ENCODE data around the gene LOC128125822.

LOC128125822 gene

DNA sequence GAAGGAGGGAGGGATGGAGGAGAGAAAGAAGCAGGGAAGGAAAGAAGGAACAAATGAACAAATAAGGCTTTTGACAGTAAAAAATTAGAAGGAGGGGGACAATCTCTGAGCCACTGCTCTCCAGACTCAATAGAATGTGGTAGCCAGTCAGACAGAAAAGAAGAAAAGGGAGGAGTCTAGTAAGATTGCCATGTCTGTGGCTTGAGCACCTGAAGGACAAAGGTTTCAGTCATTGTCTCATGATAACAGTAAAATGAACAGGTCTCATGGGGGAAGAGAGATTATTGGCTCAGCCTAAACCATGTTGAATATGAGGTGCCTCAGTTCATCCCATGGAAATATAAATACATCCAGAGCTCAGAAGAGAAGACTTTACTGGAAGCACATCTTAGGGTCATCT lies 14.0 kb upstream of the LOC128125822 start:
- DNase-seq, result no peak

DNA sequence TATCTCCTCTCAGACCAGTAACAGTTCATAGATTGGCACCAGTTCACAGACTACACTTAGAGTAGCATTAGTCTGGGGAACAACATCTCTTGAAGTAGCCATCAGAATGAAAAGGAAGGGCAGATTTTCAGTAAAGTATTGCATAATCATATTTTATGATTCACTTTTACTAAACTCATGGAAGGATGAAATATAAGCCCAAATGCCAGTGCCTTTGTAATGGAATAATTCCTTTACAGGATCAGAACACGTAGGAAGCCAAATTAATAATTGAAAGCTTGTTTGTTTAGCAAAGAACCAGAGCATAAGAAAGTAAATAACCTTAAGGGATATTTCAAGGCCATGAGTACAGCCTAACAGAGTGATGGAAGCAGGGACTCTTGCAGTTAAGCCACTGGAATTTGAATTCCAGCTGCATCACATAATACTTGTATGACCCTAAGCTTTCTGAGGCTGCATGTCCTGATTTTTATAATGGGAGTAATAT lies 11.4 kb upstream of the LOC128125822 start:
- DNase-seq, result no peak

DNA sequence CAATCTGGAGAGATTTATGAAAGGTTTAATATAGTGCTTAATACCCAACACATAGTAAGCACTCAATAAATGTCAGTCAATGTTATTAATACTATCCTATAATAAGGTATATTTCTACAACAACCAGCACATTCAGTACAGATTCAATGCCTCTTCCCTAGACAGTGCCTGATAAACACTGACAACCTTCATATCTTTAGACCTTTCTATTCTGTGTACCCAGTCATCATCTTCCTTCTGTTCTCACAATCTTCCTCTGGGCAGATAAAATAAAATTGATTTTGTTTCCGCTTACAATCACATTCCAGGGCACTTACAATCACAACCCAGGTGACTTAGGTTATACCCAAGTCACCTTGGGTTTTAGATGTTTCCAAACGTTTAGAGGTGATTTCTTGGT lies 11.0 kb upstream of the LOC128125822 start:
- no peak for DNase-seq

DNA sequence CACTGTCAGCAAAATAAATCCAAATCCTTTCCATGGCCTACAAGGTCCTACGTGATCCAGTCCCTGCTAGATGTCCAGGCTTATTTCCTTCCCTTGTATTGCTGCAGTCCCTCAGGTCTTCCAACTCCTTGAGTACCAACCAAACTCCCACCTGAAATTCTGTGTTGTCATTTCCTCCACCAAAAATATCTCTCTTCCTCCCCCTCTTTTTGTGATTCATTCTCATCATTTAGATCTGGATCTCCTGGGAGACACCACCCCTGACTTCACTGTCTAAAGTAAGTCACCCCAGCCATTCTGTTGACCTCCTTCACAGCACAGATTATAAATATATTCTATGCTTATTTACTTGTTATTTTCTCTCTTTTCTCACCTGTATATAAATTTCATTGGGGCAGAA lies 9.0 kb upstream of the LOC128125822 start:
- no peak for DNase-seq

DNA sequence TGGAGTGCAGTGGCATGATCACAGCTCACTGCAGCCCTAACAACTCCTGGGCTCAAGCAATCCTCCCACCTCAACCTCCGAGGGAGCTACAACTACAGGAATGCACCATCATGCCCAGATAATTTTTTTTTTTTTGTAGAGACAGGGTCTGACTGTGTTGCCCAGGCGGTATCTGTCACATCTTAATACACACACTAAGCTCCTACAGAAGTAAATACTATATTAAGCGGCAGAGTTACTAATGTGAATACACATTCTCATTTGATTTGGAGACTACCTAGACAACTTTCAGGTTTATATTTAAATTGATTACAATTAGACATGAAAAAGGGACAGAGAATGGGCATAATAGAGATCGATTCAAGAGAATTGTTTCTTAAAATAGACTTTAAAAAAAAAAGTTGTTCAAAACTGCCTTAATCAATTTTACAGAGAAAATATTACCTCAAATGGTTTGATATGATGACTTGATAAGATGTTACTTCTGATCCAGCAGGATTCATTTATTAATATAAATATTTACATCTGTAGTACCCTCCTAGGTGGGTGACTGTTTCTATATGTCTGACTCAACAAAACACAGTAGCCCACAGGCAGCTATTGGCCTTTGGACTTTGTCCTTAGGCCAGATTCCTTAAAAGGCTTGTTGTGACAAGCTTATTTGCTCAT lies 7.1 kb upstream of the LOC128125822 start:
- no peak for DNase-seq

DNA sequence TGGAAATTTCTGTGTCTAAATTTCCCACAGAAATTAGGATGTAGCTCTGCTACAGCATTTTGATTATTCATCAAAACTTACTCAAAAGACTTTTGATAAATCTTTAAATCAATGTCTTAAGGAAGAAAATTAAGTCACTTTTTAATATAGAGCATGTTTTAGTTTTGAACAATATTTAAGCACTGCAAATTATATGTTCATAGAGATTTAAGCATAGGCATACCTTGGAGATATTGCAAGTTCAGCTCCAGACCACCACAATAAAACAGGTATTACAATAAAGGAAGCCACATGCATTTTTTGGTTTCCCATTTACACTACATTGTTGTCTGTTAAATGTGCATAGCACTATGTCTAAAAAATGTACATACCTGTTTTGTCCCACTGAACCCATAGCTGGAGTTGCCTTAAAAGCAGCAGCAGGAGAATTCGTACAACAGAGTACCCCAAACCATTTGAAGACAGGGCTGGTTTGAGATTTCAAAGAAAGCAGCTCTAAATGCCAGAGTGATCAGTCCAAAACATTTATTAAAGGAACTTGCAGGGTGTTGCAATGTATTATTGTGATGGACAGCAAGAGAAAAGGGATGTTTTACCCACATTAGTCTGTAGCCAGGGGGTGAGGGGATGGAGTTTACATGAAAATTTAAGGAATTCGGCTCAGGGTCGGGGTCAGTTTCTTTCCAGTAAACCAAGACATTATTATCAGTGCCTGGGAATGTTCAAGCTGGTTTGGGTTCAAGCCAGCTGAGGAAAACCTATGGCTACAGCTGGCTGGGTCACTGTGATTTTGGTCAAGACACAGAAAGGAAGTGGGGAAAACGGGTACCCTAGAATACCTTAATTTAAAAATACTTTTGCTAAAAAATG lies 6.3 kb upstream of the LOC128125822 start:
- DNase-seq, result no peak

DNA sequence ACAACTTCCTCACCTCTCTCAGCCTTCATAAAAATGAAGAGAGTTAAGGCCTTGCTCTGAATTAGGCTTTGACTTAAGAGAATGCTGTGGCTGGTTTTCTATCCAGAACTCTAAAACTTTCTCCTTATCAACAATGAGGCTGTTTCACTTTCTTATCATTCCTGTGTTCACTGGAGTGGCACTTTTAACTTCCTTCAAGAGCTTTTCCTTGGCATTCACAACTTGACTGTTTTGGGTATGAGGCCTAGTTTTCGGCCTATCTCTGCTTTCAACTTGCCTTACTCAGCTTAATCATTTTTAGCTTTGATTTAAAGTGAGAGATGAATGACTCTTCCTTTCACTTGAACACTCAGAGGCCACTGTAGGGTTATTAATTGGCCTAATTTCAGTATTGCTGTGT lies 4.3 kb upstream of the LOC128125822 start:
- no peak for DNase-seq

DNA sequence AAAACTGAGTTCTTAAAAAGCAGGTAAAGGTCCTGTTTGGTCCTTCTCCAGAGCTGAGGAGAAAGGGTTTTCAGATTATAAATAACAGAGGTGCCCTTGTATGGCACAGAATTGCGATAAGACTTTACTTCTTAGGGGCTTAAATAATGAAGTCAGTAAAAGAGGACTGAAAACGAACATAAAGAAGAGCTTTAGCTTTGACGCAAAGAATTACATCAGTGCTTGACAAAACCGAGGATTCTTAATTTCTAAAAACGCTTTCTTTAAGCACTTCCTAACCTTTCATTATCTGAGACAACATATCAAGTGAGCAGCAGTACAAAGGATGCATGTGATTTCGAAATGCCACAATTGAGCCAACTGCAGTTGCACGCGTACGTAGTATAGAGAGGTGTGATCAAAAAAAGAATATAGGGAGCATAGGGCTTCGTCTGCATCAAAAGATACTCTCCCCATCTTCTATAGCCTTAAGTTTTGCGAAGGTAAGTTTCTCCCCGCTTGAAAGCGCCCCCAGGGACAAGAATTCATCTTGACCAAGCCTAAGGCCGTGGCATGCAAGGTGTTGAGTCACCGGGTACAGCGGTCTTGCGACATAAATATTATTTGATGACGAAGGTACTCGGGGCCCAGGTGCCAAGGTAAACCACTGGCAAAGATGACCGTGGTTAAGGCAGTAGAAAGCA lies 778 bp upstream of the LOC128125822 start:
- DNase-seq, result peak; percentile 52

DNA sequence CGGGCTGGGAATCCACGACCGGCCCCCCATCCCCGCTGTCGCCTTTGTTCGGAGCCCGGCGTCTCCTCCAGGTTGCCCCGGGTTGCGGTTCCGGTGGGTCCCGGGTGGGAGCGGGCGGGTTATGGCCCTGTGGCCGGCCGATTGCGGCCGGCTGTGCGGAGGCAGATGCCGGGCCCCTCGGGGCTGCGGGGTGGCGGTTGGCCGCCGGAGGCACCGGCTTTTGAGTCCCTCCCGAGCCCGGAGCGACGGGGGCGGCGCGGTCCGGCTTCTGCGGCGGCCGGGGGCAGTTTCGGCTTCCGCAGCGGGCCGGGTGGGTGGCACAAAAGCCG lies 431 bp downstream of the LOC128125822 start:
- DNase-seq, result no peak

DNA sequence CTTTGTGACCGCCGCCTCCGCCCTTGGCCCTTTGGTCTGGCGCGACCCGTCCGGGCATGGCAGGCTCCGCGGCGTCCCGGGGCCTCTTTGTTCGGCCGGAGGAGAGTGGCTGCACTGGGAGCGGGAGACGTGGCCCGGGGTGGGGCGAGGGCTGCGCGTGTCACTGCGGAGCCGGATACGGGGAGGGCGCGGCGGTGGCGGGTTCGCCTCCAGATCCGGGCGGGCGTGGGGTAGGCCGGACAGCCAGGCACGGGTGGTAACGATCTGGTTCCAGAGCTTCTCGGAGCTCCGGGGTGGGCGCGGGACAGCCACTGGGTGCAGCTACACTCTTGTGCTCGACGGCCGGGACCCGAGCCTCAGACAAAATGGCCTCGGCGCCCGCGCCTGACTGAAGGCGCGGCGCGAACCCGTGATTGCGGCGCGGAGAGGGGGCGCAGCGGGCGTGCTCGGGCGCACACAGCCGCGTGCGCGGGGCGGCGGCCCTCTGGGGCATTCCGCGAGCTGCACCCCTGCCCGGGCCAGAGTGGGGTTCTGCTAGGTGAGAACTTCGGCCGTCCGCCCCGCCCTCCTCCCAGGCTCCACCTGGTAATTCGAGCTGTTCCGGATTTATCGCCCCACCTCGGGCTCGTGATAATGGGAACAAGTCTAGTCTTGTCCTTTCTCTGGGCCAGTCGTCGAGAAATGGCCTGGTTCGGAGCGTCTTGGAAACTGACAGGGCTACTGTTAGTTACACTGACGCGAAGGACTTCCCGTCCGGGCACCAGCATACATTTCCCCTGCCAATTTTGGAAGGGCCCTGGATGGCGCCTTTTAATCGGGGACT lies 1.0 kb downstream of the LOC128125822 start:
- peak; percentile 76 for DNase-seq

DNA sequence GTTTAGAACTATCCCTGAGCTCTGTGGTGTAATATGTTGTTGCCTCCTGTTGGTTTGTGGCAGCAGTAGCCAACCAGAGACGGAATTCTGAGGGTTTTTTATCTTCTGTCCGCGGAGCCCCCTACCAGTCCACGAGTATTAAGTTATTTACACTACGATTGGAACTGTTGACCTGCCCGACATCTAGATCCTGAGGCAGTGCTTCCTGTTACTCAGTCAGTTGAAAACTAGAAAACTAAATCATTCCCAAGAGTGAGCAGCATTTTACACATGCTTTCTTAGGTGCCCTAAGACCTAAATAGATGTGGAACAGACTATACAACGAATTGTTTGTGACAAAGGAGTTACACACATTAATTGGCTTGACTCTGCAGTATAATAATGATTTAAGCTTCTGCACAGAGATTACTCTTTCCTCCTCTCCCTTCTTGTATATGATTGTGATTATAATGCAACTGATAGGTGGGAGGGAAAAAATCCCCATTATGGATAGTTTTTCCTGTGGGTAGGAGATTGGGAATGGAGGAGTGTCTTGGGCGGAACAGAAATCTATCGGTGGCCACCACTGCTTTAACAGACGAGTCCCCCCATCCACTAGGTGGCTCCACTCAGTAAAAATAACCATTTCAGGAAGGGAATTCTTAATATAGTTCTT lies 1.7 kb downstream of the LOC128125822 start:
- DNase-seq, result peak; percentile 54

DNA sequence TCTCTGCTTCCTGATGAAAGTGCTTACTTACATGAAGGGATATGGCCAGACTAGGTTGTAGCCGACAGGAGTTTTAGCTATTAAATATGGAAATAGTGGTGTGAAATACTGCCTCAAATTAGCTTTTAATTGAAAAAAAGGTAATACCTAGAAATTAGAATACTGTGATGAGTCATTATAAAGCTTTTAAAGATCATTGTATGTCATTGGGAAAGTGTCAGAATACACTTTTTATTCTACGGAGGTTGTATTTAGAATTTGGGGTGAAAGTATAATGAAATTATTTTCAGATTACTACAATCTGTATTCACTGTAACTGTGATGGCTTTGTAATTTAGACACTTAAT lies 2.2 kb downstream of the LOC128125822 start:
- DNase-seq, result no peak

DNA sequence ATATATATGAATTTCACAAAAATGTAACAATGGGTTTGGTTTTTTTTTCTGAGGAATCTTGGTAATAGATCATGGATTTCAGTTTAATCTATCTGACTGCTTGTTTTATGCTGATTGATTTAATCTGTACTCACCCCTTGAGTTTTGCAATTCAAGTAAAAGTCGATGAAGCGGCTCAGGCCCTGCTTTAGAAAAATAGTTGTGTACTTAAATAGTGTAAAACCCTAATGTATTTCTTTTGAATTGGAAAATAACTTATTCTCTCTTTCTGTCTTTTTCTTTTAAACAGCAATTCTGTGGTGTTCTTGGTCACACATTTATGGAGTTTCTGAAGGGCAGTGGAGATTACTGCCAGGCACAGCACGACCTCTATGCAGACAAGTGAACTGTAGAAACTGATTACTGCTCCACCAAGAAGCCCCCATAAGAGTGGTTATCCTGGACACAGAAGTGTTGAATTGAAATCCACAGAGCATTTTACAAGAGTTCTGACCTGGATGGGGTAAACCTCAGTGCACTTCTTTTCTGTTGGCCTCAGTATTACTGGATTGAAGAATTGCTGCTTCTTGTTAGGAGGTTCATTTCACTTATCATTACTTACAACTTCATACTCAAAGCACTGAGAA lies 4.0 kb downstream of the LOC128125822 start:
- DNase-seq, result no peak

DNA sequence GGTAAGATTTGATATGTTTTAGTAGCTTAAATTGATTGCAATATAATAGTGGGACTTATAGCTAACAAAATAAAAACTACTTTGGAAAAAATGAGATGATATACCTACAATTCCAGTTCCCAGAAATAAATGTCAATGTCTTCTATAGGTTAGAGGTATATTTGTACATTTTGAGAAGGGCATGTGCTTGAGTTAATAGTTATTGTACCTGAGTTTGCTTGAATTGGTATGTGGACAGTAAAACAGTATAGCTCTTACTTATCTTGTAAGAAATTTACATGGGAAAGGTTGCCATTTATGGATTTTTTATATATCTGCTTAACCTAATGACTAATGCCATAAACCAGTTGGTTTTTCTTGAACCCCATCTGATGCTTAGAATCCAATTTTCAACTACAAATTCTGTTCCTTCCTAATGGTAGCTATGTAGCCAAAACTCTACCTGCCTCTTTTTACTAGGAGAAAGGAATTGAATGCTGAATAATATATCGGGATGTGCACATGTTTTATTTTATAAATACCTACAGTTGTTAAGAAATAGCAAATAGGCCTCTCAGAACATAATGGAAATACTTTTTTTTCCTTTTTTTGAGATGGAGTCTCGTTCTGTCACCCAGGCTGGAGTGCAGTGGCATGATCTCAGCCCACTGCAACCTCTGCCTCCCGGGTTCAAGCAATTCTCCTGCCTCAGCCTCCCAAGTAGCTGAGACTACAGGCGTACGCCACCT lies 4.9 kb downstream of the LOC128125822 start:
- no peak for DNase-seq

DNA sequence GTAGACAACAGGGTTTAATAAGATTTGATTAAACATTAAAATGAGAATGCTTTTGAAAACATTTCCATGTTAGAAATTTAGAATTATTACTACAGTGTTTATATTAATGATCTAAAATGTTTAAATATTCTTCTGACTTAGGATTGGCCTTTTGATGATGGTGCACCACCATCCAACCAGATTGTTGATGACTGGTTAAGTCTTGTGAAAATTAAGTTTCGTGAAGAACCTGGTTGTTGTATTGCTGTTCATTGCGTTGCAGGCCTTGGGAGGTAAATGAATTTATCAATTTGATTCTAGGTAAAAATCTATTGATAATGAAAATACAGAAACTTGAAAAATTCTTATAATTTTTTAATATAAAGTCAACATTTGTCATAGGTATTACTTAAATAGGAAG lies 6.5 kb downstream of the LOC128125822 start:
- no peak for DNase-seq

DNA sequence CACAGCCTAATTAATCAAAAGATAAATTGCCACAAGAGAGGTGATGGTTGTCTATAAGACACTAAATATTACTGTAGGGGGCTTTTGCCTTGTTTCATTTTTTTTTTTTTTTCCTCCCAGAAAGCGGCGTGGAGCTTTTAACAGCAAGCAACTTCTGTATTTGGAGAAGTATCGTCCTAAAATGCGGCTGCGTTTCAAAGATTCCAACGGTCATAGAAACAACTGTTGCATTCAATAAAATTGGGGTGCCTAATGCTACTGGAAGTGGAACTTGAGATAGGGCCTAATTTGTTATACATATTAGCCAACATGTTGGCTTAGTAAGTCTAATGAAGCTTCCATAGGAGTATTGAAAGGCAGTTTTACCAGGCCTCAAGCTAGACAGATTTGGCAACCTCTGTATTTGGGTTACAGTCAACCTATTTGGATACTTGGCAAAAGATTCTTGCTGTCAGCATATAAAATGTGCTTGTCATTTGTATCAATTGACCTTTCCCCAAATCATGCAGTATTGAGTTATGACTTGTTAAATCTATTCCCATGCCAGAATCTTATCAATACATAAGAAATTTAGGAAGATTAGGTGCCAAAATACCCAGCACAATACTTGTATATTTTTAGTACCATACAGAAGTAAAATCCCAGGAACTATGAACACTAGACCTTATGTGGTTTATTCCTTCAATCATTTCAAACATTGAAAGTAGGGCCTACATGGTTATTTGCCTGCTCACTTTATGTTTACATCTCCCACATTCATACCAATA lies 7.8 kb downstream of the LOC128125822 start:
- DNase-seq, result no peak

DNA sequence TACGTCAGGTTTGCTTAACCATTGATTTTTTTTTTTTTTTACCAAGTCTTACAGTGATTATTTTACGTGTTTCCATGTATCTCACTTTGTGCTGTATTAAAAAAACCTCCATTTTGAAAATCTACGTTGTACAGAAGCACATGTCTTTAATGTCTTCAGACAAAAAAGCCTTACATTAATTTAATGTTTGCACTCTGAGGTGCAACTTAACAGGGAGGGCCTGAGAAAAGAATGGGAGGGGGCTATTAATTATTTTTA lies 8.4 kb downstream of the LOC128125822 start:
- no peak for DNase-seq

DNA sequence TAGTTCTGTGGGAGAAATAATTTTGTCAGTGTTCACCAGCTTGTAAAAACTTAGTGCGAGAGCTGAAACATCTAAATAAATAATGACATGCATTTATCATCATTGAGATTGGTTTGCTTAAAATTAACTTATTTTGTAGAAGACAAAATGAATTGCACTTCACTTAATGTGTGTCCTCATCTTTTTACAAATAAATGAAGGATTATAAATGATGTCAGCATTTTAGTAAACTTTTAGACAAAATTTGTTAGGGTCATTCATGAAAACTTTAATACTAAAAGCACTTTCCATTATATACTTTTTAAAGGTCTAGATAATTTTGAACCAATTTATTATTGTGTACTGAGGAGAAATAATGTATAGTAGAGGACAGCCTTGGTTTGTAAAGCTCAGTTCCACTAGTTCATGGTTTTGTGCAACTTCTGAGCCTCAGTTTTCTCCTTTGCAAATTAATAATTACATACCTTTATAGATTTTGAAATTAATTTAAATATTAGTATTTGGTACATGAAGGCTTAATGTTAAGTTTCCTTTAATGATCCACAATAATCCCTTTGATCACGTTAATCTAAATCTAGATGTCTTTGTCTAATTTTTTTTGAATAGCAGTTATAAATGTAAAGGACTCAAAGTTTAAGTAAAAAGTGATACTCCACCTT lies 9.2 kb downstream of the LOC128125822 start:
- DNase-seq, result no peak

DNA sequence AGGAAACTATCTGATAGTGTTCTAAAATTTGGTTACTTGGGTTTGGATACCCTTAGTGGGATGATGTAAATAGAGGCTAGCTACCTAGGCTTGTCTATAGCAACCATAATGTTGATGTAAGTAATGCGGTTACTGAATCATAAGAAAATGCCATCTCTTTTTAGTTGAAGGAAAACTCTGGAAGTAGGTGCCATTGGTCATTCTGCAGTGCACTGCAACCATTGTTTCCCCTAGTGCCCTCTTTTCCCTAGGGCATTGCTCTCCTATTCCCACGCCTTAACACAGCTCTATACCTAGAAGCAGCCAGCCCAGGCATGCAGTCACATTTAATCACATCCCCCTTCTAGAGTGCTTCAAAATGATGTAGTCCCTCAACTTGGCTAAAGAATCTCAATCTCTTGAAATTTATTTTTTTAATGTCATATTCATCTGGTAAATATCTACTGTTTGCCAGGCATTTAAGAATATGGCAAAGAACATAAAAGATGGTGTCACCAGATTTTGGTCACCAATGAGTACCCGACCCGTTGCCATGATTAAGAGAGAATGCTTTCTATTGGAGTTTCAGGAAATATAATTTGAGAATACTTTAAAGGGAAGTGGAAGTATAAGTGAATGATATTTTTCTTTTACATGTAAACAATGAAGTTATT lies 10.4 kb downstream of the LOC128125822 start:
- no peak for DNase-seq

DNA sequence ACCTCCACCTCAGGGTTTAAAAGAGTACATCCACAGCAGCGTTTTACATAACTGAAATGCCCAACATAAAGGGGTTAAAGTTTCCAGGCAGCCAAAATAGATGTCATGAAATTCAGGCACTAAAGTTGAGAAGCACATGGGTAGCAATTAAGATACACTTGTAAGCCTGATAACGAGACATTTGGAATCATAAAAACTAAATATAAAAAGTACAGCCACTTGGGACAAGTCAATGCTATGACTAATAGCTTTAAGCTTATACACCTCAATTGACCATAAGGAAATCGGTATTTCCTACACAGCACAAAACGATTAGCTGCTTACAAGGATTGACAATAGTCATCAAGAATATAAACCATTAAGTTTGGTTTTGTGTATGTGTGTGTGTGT lies 11.8 kb downstream of the LOC128125822 start:
- no peak for DNase-seq
